HEK293 (cell line): Measurements from ENCODE around the gene HPS4.
A peak's percentile ranks its signal among the peaks of the same experiment; 100 is the strongest.

Source experiments
- CTCF ChIP-seq: fragments of 450-650 bp; formaldehyde crosslinking; IDR thresholded peaks from 2 replicates; pipeline ENCODE4 v1.5.1; 2016; ENCODE audit warnings: missing biosample characterization, missing genetic modification characterization
- ZSCAN16 ChIP-seq: fragments of 450-650 bp; formaldehyde crosslinking; IDR thresholded peaks from 2 replicates; pipeline ENCODE4 v1.5.1; 2016; ENCODE audit warnings: missing biosample characterization, missing genetic modification characterization
- TF ChIP-seq, protein P1 (sequence below): fragments of 450-650 bp; formaldehyde crosslinking; IDR thresholded peaks from 2 replicates; pipeline ENCODE4 v1.5.1; 2016; ENCODE audit warnings: missing biosample characterization, missing genetic modification characterization, borderline replicate concordance

GRCh38 chr22:26512149-26512793 is 28.7 kb upstream of the HPS4 start, which contains the start of gene TFIP11:
- TF ChIP-seq CTCF (peak; percentile 88), ZSCAN16 (tag by site-specific recombination) (no peak)
- TF ChIP-seq, protein P1, sequence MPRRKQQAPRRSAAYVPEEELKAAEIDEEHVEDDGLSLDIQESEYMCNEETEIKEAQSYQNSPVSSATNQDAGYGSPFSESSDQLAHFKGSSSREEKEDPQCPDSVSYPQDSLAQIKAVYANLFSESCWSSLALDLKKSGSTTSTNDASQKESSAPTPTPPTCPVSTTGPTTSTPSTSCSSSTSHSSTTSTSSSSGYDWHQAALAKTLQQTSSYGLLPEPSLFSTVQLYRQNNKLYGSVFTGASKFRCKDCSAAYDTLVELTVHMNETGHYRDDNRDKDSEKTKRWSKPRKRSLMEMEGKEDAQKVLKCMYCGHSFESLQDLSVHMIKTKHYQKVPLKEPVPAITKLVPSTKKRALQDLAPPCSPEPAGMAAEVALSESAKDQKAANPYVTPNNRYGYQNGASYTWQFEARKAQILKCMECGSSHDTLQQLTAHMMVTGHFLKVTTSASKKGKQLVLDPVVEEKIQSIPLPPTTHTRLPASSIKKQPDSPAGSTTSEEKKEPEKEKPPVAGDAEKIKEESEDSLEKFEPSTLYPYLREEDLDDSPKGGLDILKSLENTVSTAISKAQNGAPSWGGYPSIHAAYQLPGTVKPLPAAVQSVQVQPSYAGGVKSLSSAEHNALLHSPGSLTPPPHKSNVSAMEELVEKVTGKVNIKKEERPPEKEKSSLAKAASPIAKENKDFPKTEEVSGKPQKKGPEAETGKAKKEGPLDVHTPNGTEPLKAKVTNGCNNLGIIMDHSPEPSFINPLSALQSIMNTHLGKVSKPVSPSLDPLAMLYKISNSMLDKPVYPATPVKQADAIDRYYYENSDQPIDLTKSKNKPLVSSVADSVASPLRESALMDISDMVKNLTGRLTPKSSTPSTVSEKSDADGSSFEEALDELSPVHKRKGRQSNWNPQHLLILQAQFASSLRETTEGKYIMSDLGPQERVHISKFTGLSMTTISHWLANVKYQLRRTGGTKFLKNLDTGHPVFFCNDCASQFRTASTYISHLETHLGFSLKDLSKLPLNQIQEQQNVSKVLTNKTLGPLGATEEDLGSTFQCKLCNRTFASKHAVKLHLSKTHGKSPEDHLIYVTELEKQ, result no peak
